ENCODE results near the gene SOX6. TPM values are rescaled to one million over a fixed set of nuclear protein-coding genes. Genes with fewer than 3 reads are reported as not detected.

Gene SOX6
- total and polyA plus RNA-seq, 2 experiments from 2014 or later = 0.03 to 0.66 TPM

GRCh38 chr11:16009021-16009420, 347.3 kb downstream of the SOX6 start:
- no peak overlapping the region for H3K27ac ChIP-seq (ENCODE audit: low read depth)
- peaks cover 6% of the 10 kb centered on the region for H3K4me1 Mint-ChIP-seq

More at GRCh38 chr11:16009021-16009420, 347.3 kb downstream of the SOX6 start:
- Mint-ChIP-seq H3K27ac (no peak overlapping the region), H3K36me3 (ENCODE audit: low read depth) (no peaks in the 10 kb centered on the region), H3K4me3 (no peak overlapping the region), H3K9me3 (no peaks in the 10 kb centered on the region), H3K27me3 (ENCODE audit: insufficient read depth, low read depth, poor library complexity) (no peaks in the 10 kb centered on the region)
- H3K4me3 ChIP-seq = no peak overlapping the region
- no peak overlapping the region for H2AFZ ChIP-seq
- H4K20me1 ChIP-seq (replicated peaks; ENCODE audit: insufficient read depth) = no peaks in the 10 kb centered on the region
- DNase-seq (ENCODE audit: low spot score) (no peak), ATAC-seq (no peak)
- H3K79me2 ChIP-seq (replicated peaks; ENCODE audit: insufficient read depth) = no peaks in the 10 kb centered on the region
- no peak overlapping the region for H3K4me2 ChIP-seq
- no peaks in the 10 kb centered on the region for H3F3A ChIP-seq (replicated peaks; ENCODE audit: low read depth)
- no peaks in the 10 kb centered on the region for H3K4me1 ChIP-seq (ENCODE audit: insufficient read depth)
- H3K36me3 ChIP-seq (ENCODE audit: insufficient read depth) = no peaks in the 10 kb centered on the region
- H3K9me2 ChIP-seq (ENCODE audit: insufficient read depth) = no peaks in the 10 kb centered on the region
- TF ChIP-seq ETS1 (IDR thresholded peaks at IDR 0.05) (no peak), CREB1 (CRISPR knock-in tag; IDR thresholded peaks at IDR 0.05; ENCODE audit: low read depth) (no peak), ZNF331 (CRISPR knock-in tag; IDR thresholded peaks at IDR 0.05; ENCODE audit: low read depth) (no peak), POLR2AphosphoS5 (IDR thresholded peaks at IDR 0.05; ENCODE audit: low read depth) (no peak), NANOG (IDR thresholded peaks at IDR 0.05; ENCODE audit: borderline replicate concordance) (no peak), CTCF (conservative IDR thresholded peaks at IDR 0.05; ENCODE audit: low read depth in 2 of 2) (no peak), ZNF462 (CRISPR knock-in tag; IDR thresholded peaks at IDR 0.05) (no peak), EZH2phosphoT487 (IDR thresholded peaks at IDR 0.05; ENCODE audit: unreplicated experiment) (no peak)
- H3K27me3 ChIP-seq (ENCODE audit: insufficient read depth) = no peaks in the 10 kb centered on the region

Data from GM23338 (cell line).